Measurements from ENCODE around the gene TMEM204. TPM values are rescaled to one million over a fixed set of nuclear protein-coding genes. Genes with fewer than 3 reads are reported as not detected.
"Not testable (repeated sequence)": the region's sequence is repeated elsewhere in the genome, so short reads cannot be mapped to it uniquely, and the experiment has no call there.

TMEM204 gene
- polyA plus RNA-seq, 3 donors, result 0.09 to 1.5 (median 1.3) TPM

- H3K9me3 ChIP-seq (replicated peaks in 1 of 2; ENCODE audit: control insufficient read depth in 1 of 2, insufficient read depth in 1 of 2, low read length in 2 of 2), result no peaks in the 10 kb centered on the region
- no peaks in the 10 kb centered on the region for H4K20me1 ChIP-seq (ENCODE audit: insufficient read depth, low read length)
- H2AFZ ChIP-seq (ENCODE audit: insufficient read depth, low read depth, low read length, poor library complexity, severe bottlenecking), result no peak overlapping the region
- no peaks in the 10 kb centered on the region for H3K9me3 Mint-ChIP-seq
- H3K36me3 Mint-ChIP-seq, result peaks cover 0 to 1% of the 10 kb centered on the region in 2 donors
- TF ChIP-seq CTCF (IDR thresholded peaks at IDR 0.05), result no peak
- peaks cover 7% of the 10 kb centered on the region for H3K4me1 Mint-ChIP-seq
- no peak overlapping the region for H3K27ac Mint-ChIP-seq
- no peaks in the 10 kb centered on the region for H3K36me3 ChIP-seq (replicated peaks in 1 of 2; ENCODE audit: control insufficient read depth in 1 of 2, insufficient read depth in 2 of 2, low read length in 2 of 2)
- no peak overlapping the region for H3K9ac ChIP-seq (ENCODE audit: insufficient read depth, low read length, poor library complexity, severe bottlenecking)
- intact Hi-C loops (cut with micrococcal nuclease), result no loop called here
- H3K27me3 Mint-ChIP-seq (ENCODE audit: low read depth in 3 of 3), result peaks cover 0 to 2% (median 0%) of the 10 kb centered on the region in 3 donors
- DNase-seq, result no peak
- WGBS (ENCODE audit: insufficient coverage), result 88% methylated on average over 21 of the region's 23 CpGs
- H3K4me1 ChIP-seq (ENCODE audit: control insufficient read depth in 1 of 2, insufficient read depth in 2 of 2, low read length in 2 of 2), result peaks cover 0 to 7% of the 10 kb centered on the region in 2 donors
- H3K27ac ChIP-seq (ENCODE audit: low read depth in 1 of 2, low read length in 2 of 2), result no peak overlapping the region
- H3K4me3 Mint-ChIP-seq, result no peak overlapping the region
- no peaks in the 10 kb centered on the region for H3K79me2 ChIP-seq (ENCODE audit: insufficient read depth, low read length)
- H3K27me3 ChIP-seq (ENCODE audit: control insufficient read depth in 2 of 2, insufficient read depth in 2 of 2, low read length in 2 of 2), result no peaks in the 10 kb centered on the region
- no peak overlapping the region for H3K4me2 ChIP-seq (replicated peaks; ENCODE audit: extremely low read depth, low read length, poor library complexity, severe bottlenecking)
- no peak overlapping the region for H3K4me3 ChIP-seq (replicated peaks in 1 of 3; ENCODE audit: low read depth in 2 of 3, low read length in 3 of 3)
Measured at GRCh38 chr16:1590930-1591705, 57.7 kb downstream of the TMEM204 start.

- no peak overlapping the region for H2AFZ ChIP-seq (ENCODE audit: insufficient read depth, low read depth, low read length, poor library complexity, severe bottlenecking)
- H4K20me1 ChIP-seq (ENCODE audit: insufficient read depth, low read length), result no peaks in the 10 kb centered on the region
- no peaks in the 10 kb centered on the region for H3K27me3 ChIP-seq (ENCODE audit: control insufficient read depth in 2 of 2, insufficient read depth in 2 of 2, low read length in 2 of 2)
- H3K4me1 ChIP-seq (ENCODE audit: control insufficient read depth in 1 of 2, insufficient read depth in 2 of 2, low read length in 2 of 2), result peaks cover 0 to 7% of the 10 kb centered on the region in 2 donors
- no peak overlapping the region for H3K4me3 Mint-ChIP-seq
- no peaks in the 10 kb centered on the region for H3K79me2 ChIP-seq (ENCODE audit: insufficient read depth, low read length)
- no peak for DNase-seq
- no peak overlapping the region for H3K4me3 ChIP-seq (replicated peaks in 1 of 3; ENCODE audit: low read depth in 2 of 3, low read length in 3 of 3)
- H3K27ac Mint-ChIP-seq, result peak overlapping the region in 2 of 7 donors; percentile 61 to 81
- H3K9ac ChIP-seq (ENCODE audit: insufficient read depth, low read length, poor library complexity, severe bottlenecking), result no peak overlapping the region
- H3K27ac ChIP-seq (ENCODE audit: low read depth in 1 of 2, low read length in 2 of 2), result no peak overlapping the region
- intact Hi-C loops (cut with micrococcal nuclease), result no loop called here
- 96% methylated on average over 13 of the region's 16 CpGs for WGBS (ENCODE audit: insufficient coverage)
- peaks cover 0 to 1% of the 10 kb centered on the region in 2 donors for H3K36me3 Mint-ChIP-seq
- no peak overlapping the region for H3K4me2 ChIP-seq (replicated peaks; ENCODE audit: extremely low read depth, low read length, poor library complexity, severe bottlenecking)
- peaks cover 0 to 2% (median 0%) of the 10 kb centered on the region in 3 donors for H3K27me3 Mint-ChIP-seq (ENCODE audit: low read depth in 3 of 3)
- H3K4me1 Mint-ChIP-seq, result peaks cover 10% of the 10 kb centered on the region
- no peaks in the 10 kb centered on the region for H3K9me3 Mint-ChIP-seq
- no peaks in the 10 kb centered on the region for H3K9me3 ChIP-seq (replicated peaks in 1 of 2; ENCODE audit: control insufficient read depth in 1 of 2, insufficient read depth in 1 of 2, low read length in 2 of 2)
- no peak for TF ChIP-seq CTCF (IDR thresholded peaks at IDR 0.05)
- H3K36me3 ChIP-seq (replicated peaks in 1 of 2; ENCODE audit: control insufficient read depth in 1 of 2, insufficient read depth in 2 of 2, low read length in 2 of 2), result no peaks in the 10 kb centered on the region
Measured at GRCh38 chr16:1592446-1592845, 59.0 kb downstream of the TMEM204 start.

GRCh38 chr16:1595511-1595910 is 62.0 kb downstream of the TMEM204 start:
- H3K4me1 ChIP-seq (ENCODE audit: control insufficient read depth in 1 of 2, insufficient read depth in 2 of 2, low read length in 2 of 2); H3K9me3 ChIP-seq (replicated peaks in 1 of 2; ENCODE audit: control insufficient read depth in 1 of 2, insufficient read depth in 1 of 2, low read length in 2 of 2); H3K4me2 ChIP-seq (replicated peaks; ENCODE audit: extremely low read depth, low read length, poor library complexity, severe bottlenecking); intact Hi-C loops (cut with micrococcal nuclease); H3K9ac ChIP-seq (ENCODE audit: insufficient read depth, low read length, poor library complexity, severe bottlenecking); H2AFZ ChIP-seq (ENCODE audit: insufficient read depth, low read depth, low read length, poor library complexity, severe bottlenecking); H3K4me1 Mint-ChIP-seq; H3K4me3 ChIP-seq (replicated peaks in 1 of 3; ENCODE audit: low read depth in 2 of 3, low read length in 3 of 3); H4K20me1 ChIP-seq (ENCODE audit: insufficient read depth, low read length); H3K27me3 ChIP-seq (ENCODE audit: control insufficient read depth in 2 of 2, insufficient read depth in 2 of 2, low read length in 2 of 2); H3K4me3 Mint-ChIP-seq; H3K9me3 Mint-ChIP-seq; H3K36me3 Mint-ChIP-seq; H3K36me3 ChIP-seq (replicated peaks in 1 of 2; ENCODE audit: control insufficient read depth in 1 of 2, insufficient read depth in 2 of 2, low read length in 2 of 2); H3K27me3 Mint-ChIP-seq (ENCODE audit: low read depth in 3 of 3); H3K79me2 ChIP-seq (ENCODE audit: insufficient read depth, low read length); H3K27ac ChIP-seq (ENCODE audit: low read depth in 1 of 2, low read length in 2 of 2): not testable (repeated sequence)
- WGBS (ENCODE audit: insufficient coverage), result no CpG with 5 or more reads among the region's 5 CpGs
- DNase-seq, result peak; percentile 22 to 42 (median 34)
- peak overlapping the region in 4 of 7 donors; percentile 26 to 73 (median 50) for H3K27ac Mint-ChIP-seq

Measured in CD14-positive monocyte (primary cell).